ENCODE data around the gene MEIOSIN.
A peak's percentile ranks its signal among the peaks of the same experiment; 100 is the strongest.

Gene MEIOSIN

DNA sequence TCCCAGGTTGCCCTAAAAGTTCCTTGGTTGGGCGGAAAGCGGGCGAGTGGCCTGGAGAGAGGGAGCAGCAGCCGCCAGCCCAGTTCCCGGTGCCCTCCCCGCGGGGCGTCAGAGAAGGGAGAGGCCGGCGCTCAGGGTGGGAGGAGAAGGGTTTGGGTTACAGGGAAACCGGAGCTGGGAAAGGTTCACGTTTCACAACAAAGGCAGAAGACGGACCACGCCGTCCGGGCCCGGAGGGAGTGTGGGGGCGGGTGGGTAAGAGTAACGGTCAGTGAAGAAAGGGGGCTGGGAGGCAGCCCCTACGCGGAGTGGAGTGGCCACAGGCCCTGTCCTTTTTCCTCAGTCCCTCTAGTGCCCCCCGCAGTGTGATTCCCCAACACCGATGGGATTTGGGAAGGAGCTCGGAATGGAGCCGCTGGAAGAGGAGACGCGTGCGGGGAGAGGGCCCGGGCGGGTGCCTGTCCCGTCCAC, 34.2 kb downstream of the MEIOSIN start:
- H3K4me3 ChIP-seq (ENCODE audit: low read depth, low read length) = peak overlapping the region; percentile 71
- TF ChIP-seq, protein P1, sequence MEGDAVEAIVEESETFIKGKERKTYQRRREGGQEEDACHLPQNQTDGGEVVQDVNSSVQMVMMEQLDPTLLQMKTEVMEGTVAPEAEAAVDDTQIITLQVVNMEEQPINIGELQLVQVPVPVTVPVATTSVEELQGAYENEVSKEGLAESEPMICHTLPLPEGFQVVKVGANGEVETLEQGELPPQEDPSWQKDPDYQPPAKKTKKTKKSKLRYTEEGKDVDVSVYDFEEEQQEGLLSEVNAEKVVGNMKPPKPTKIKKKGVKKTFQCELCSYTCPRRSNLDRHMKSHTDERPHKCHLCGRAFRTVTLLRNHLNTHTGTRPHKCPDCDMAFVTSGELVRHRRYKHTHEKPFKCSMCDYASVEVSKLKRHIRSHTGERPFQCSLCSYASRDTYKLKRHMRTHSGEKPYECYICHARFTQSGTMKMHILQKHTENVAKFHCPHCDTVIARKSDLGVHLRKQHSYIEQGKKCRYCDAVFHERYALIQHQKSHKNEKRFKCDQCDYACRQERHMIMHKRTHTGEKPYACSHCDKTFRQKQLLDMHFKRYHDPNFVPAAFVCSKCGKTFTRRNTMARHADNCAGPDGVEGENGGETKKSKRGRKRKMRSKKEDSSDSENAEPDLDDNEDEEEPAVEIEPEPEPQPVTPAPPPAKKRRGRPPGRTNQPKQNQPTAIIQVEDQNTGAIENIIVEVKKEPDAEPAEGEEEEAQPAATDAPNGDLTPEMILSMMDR (IDR thresholded peaks at IDR 0.05; ENCODE audit: low read depth, low read length) = no peak

- H3K4me3 ChIP-seq (ENCODE audit: low read depth, low read length) = peak overlapping the region; percentile 71
- TF ChIP-seq, protein P1 (IDR thresholded peaks at IDR 0.05; ENCODE audit: low read depth, low read length) = no peak
Observed at GRCh38 chr19:45767881-45768654, 34.8 kb downstream of the MEIOSIN start.

GRCh38 chr19:45768655-45768983, 35.4 kb downstream of the MEIOSIN start:
- peak overlapping the region; percentile 71 for H3K4me3 ChIP-seq (ENCODE audit: low read depth, low read length)
- TF ChIP-seq, protein P1 (IDR thresholded peaks at IDR 0.05; ENCODE audit: low read depth, low read length) = no peak

- TF ChIP-seq, protein P1 (IDR thresholded peaks at IDR 0.05; ENCODE audit: low read depth, low read length) = no peak
- H3K4me3 ChIP-seq (ENCODE audit: low read depth, low read length) = peak within 1 kb of the TSS; percentile 71
Observed at GRCh38 chr19:45768984-45769782, 35.9 kb downstream of the MEIOSIN start, which contains the start of gene SIX5. Gene SIX5 (minus strand): TSS chr19:45769252. CDS start chr19:45768844, 408 bp downstream.

- TF ChIP-seq, protein P1 (IDR thresholded peaks at IDR 0.05; ENCODE audit: low read depth, low read length) = no peak
- H3K4me3 ChIP-seq (ENCODE audit: low read depth, low read length) = peak overlapping the region; percentile 59
Observed at GRCh38 chr19:45769821-45770191, 36.6 kb downstream of the MEIOSIN start.

GRCh38 chr19:45770192-45771101, 37.2 kb downstream of the MEIOSIN start:
- H3K4me3 ChIP-seq (ENCODE audit: low read depth, low read length) = peak overlapping the region; percentile 59
- TF ChIP-seq, protein P1 (IDR thresholded peaks at IDR 0.05; ENCODE audit: low read depth, low read length) = peak; percentile 72

All from WI38 (cell line).